Kidney (tissue), 22 donors: ENCODE data around the gene ELOVL3. TPM values are rescaled to one million over a fixed set of nuclear protein-coding genes. Genes with fewer than 3 reads are reported as not detected.

Experiments
- DNase-seq, 5 donors: peaks; one replicate each; pipeline ENCODE4 v3.0.0-alpha.2; 2013 to 2020
- FAIRE-seq: peaks from 2 replicates; lab custom pipeline; 2012; peaks lifted over from hg19 to GRCh38; lab: Jason Lieb, UNC
- H3K27ac ChIP-seq, 2 donors: one replicate each; pipeline ENCODE4 v1.7.0; 2013; ENCODE audit warnings: low read depth in 2 of 2, low read length in 2 of 2, inconsistent platforms in 1 of 2
- H3K27me3 ChIP-seq: one replicate; pipeline ENCODE4 v1.7.1; 2013; ENCODE audit warnings: low read length, inconsistent platforms; ENCODE audit not compliant: control insufficient read depth, insufficient read depth
- H3K36me3 ChIP-seq, 3 donors: one replicate each; pipeline versions ENCODE4 v1.7.0 to v1.7.1; 2013; ENCODE audit warnings: low read length in 3 of 3, control low read depth in 1 of 3, inconsistent platforms in 1 of 3; ENCODE audit not compliant: insufficient read depth in 3 of 3, control insufficient read depth in 2 of 3
- H3K4me1 ChIP-seq, 3 donors: one replicate each; pipeline versions ENCODE4 v1.7.0 to v1.7.1; 2013; ENCODE audit warnings: low read length in 3 of 3, inconsistent platforms in 1 of 3, low read depth in 1 of 3; ENCODE audit not compliant: control insufficient read depth in 2 of 3, insufficient read depth in 2 of 3
- H3K4me3 ChIP-seq, 3 donors: one replicate each; pipeline versions ENCODE4 v1.7.0 to v1.8.1; 2013; ENCODE audit warnings: low read length in 3 of 3, control low read depth in 1 of 3, inconsistent platforms in 1 of 3
- H3K9ac ChIP-seq, 3 donors: one replicate each; pipeline versions ENCODE4 v1.7.0 to v1.7.1; 2013; ENCODE audit warnings: low read length in 3 of 3, control low read depth in 1 of 3, inconsistent platforms in 1 of 3
- H3K9me3 ChIP-seq, 3 donors: one replicate each; pipeline versions ENCODE4 v1.7.0 to v1.7.1; 2013; ENCODE audit warnings: low read length in 3 of 3, control low read depth in 1 of 3, inconsistent platforms in 1 of 3; ENCODE audit not compliant: control insufficient read depth in 2 of 3, insufficient read depth in 1 of 3
- intact Hi-C: fragments of 100-400 bp; cut with DNase I; formaldehyde crosslinking; loops from one replicate; pipeline ENCODE4 v1.11.1; 2022
- long read RNA-seq, 10 donors: library from polyadenylated mRNA in 1 of 10; unstranded in 1 of 10; transcript quantifications; one replicate each; pipeline ENCODE4 v2.0.0 and lab custom pipeline, GENCODE V29; 2021 to 2026
- polyA plus RNA-seq: library from polyadenylated mRNA; stranded (reverse); fragments of 350-450 nt; fragmentation: Illumina TruSeq; extraction: RNeasy Lipid Tissue Mini Kit (QIAGEN cat#74804); gene quantifications from one replicate; pipeline ENCODE4 v1.2.3, GENCODE V29; 2014; ENCODE audit warnings: low read depth, low replicate concordance; ENCODE audit not compliant: insufficient read depth
- total RNA-seq: library from RNA; stranded (reverse); fragmentation: NEBNext Ultra II Directional; extraction: Animal tissue kit (Norgen Biotek cat#: 25700); gene quantifications from one replicate; pipeline ENCODE4 v1.2.1, GENCODE V29; 2021
- TF ChIP-seq, protein P1 (sequence below): IDR thresholded peaks from 3 replicates; pipeline ENCODE4 v1.5.1; 2012; ENCODE audit warnings: mild to moderate bottlenecking, moderate library complexity, borderline replicate concordance; ENCODE audit not compliant: insufficient read depth; ENCODE audit errors: extremely low read depth
- donor health status: control.
- donor health status: control.
- donor health status: control.
- donor health status: control.
- donor health status: control.
- donor health status: DM: yes; HTN: yes; CAD: no.
- donor health status: Normal renal cell carcinoma (clear cell type).

Gene ELOVL3, protein sequence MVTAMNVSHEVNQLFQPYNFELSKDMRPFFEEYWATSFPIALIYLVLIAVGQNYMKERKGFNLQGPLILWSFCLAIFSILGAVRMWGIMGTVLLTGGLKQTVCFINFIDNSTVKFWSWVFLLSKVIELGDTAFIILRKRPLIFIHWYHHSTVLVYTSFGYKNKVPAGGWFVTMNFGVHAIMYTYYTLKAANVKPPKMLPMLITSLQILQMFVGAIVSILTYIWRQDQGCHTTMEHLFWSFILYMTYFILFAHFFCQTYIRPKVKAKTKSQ
- total RNA-seq (0.35 TPM), polyA plus RNA-seq (not detected)
- long read RNA-seq, donor 1, partial matches to known transcripts = 0 of 1 reads
- long read RNA-seq, donor 1, other reads (novel, unspliced or antisense) = 0 of 1 reads
- long read RNA-seq, donor 2 = 0 reads
- long read RNA-seq, donor 3 = 0 reads
- long read RNA-seq, donor 4 = 0 reads
- long read RNA-seq, donor 5 = 0 reads
- long read RNA-seq, donor 6, partial matches to known transcripts = 0 of 1 reads
- long read RNA-seq, donor 6, other reads (novel, unspliced or antisense) = 0 of 1 reads
- long read RNA-seq, donor 7 = 0 reads
- long read RNA-seq, donor 8, partial matches to known transcripts = 0 of 1 reads
- long read RNA-seq, donor 8, other reads (novel, unspliced or antisense) = 0 of 1 reads
- long read RNA-seq, donor 9, partial matches to known transcripts = 0 of 2 reads
- long read RNA-seq, donor 9, other reads (novel, unspliced or antisense) = 0 of 2 reads
- long read RNA-seq, donor 10, partial matches to known transcripts = 0 of 1 reads
- long read RNA-seq, donor 10, other reads (novel, unspliced or antisense) = 0 of 1 reads

DNA sequence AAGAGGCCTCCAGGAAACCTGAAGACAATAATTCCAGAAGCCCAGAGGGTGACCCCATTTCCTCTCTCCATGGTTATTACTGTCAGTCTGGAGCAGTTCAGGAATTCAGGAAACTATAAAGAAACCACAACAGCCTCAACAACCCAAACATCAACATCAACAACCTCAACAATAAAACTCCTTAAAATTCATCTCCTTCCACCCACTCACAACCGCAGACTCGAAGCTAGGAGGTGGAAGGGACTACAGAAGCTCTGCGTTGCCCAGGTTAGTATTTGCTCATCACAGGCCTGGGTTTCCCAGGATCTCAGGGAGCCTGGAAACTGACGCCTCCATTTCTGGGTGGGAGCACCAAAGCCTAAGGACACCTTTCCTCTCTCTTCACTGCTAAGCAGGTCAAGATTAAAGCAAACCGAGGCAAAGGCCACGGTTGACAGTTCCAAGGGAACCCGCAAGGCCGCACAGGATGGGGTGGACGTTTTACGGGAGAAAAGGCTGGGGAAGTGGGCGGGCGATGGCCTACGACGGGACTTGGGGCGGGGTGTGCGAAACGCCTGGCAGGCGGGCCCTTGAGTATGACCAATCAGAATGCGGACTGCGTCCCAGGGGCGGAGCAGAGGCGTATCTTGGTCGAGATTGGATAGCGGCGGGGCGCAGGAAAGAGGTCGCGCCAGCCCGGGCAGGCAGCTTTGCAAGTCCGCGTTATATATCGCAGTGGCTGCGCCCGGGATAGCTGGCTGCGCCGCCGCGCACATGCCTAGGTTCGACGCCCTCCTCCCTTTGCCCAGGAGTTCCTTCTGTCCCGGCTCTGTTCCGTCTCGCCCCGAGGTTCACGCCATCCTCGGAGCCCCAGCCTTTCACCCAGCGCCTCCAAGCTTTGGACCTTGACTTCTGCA is at the start of gene ELOVL3:
Gene ELOVL3 (plus strand): TSS at position 654 of the 896 bp plus-strand sequence. CDS start 250 bp downstream, outside the sequence.
- no peaks in the 10 kb centered on the region for H3K9me3 ChIP-seq
- FAIRE-seq = peak; percentile 38
- peak within 1 kb of the TSS in 2 of 3 donors; percentile 27 to 37 for H3K9ac ChIP-seq
- H3K4me1 ChIP-seq = peaks cover 2 to 17% (median 5%) of the 10 kb centered on the region in 3 donors
- peaks cover 3% of the 10 kb centered on the region for H3K27me3 ChIP-seq
- intact Hi-C loops = no loop called here
- DNase-seq = peak; percentile 96 to 98 (median 97)
- peak within 1 kb of the TSS; percentile 40 to 52 (median 51) for H3K4me3 ChIP-seq
- peak within 1 kb of the TSS; percentile 85 to 88 for H3K27ac ChIP-seq
- H3K36me3 ChIP-seq = no peaks in the 10 kb centered on the region
- TF ChIP-seq, protein P1, sequence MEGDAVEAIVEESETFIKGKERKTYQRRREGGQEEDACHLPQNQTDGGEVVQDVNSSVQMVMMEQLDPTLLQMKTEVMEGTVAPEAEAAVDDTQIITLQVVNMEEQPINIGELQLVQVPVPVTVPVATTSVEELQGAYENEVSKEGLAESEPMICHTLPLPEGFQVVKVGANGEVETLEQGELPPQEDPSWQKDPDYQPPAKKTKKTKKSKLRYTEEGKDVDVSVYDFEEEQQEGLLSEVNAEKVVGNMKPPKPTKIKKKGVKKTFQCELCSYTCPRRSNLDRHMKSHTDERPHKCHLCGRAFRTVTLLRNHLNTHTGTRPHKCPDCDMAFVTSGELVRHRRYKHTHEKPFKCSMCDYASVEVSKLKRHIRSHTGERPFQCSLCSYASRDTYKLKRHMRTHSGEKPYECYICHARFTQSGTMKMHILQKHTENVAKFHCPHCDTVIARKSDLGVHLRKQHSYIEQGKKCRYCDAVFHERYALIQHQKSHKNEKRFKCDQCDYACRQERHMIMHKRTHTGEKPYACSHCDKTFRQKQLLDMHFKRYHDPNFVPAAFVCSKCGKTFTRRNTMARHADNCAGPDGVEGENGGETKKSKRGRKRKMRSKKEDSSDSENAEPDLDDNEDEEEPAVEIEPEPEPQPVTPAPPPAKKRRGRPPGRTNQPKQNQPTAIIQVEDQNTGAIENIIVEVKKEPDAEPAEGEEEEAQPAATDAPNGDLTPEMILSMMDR = no peak

DNA sequence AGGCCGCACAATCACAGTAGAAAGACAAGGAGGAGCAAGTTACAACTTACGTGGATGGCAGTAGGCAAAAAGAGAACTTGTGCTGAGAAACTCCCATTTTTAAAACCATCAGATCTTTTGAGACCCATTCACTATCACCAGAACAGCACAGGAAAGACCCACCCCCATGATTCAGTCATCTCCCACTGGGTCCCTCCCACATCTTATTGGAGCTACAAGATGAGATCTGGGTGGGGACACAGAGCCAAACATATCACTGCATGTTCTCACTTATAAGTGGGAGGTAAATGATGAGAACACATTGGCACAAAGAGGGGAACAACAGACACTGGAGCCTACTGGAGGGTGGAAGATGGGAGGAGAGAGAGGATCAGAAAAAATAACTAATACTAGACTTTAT is 41.5 kb upstream of the ELOVL3 start:
- Histone ChIP-seq H3K4me1 (peaks cover 0 to 3% (median 0%) of the 10 kb centered on the region in 3 donors), H3K36me3 (no peaks in the 10 kb centered on the region), H3K27me3 (no peaks in the 10 kb centered on the region), H3K4me3 (no peak overlapping the region), H3K27ac (no peak overlapping the region), H3K9ac (no peak overlapping the region), H3K9me3 (no peaks in the 10 kb centered on the region)
- no peak for DNase-seq
- intact Hi-C loops = no loop called here
- TF ChIP-seq, protein P1 = no peak
- FAIRE-seq = no peak

DNA sequence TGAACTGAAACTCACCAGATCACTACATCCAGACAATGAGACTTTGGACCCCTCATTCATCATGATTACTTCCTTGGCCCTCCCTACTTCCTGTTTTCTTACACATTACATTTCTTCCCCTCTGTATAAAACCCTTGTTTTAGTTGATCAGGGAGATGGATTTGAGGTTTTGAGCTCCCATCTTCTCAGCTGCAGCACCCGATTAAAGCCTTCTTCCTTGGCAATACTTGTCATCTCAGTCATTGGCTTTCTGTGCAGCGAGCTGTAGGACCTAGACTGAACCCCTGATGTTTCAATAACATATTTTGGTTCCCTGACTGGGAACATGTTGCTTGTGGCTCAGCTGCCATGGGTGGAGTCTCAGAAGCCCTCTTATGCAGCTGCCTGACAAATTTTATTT is 40.8 kb upstream of the ELOVL3 start:
- intact Hi-C loops = no loop called here
- FAIRE-seq = no peak
- peaks cover 0 to 3% (median 0%) of the 10 kb centered on the region in 3 donors for H3K4me1 ChIP-seq

More for the DNA sequence above, 40.8 kb upstream of the ELOVL3 start:
- H3K27me3 ChIP-seq = no peaks in the 10 kb centered on the region
- H3K27ac ChIP-seq = no peak overlapping the region
- no peak for DNase-seq
- no peak overlapping the region for H3K9ac ChIP-seq
- no peaks in the 10 kb centered on the region for H3K9me3 ChIP-seq
- H3K36me3 ChIP-seq = no peaks in the 10 kb centered on the region
- no peak overlapping the region for H3K4me3 ChIP-seq
- TF ChIP-seq, protein P1 = no peak
